Measurements from ENCODE around the gene DNAJC17. TPM values are rescaled to one million over a fixed set of nuclear protein-coding genes. Genes with fewer than 3 reads are reported as not detected.

DNAJC17 gene
- total RNA-seq, 1 experiment from 2014 or later, result 50.4 TPM

DNA sequence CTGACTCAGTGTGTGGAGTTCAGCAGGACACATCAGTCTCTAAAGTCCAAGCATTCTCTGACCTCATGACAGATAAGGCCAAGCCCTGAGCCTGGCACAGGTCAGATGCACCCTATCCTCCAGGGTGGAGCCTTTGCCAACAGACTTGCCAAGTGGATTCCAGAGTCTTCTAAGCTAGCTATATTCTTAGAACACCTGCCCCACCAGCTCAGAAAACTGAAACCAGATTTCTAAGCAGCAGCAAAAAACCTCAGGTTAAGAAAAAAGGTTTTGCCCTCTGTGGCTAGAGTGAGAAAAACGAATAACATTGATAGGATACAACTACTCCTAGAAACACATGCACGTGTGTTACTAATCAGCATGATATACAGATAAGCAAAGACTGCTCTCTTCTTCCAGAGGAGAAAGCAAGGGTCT is 63.8 kb downstream of the DNAJC17 start:
- DNase-seq (ENCODE audit: low spot score), result no peak

- DNase-seq (ENCODE audit: low spot score), result no peak
Observed at GRCh38 chr15:40739854-40740253, 67.4 kb downstream of the DNAJC17 start.

DNA sequence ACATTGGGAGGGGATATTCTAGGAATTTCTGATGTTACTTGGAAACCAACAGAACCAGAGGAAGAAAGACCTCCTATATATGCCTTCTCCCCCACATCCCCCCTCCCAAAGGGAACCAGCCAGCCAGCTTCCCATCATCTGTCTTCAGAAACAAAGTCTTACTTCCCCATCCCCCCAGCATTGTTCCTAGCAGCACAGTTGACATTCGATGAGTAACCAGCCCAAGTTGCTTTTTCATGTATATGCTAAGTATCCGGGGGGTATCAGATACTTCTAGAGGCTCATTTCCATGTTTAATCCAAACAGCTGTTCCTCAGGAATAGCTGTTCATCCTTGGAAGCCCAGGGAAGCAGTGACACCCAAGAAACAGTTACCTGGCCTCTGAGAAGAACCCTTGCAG is 68.2 kb downstream of the DNAJC17 start:
- DNase-seq (ENCODE audit: low spot score), result no peak

DNA sequence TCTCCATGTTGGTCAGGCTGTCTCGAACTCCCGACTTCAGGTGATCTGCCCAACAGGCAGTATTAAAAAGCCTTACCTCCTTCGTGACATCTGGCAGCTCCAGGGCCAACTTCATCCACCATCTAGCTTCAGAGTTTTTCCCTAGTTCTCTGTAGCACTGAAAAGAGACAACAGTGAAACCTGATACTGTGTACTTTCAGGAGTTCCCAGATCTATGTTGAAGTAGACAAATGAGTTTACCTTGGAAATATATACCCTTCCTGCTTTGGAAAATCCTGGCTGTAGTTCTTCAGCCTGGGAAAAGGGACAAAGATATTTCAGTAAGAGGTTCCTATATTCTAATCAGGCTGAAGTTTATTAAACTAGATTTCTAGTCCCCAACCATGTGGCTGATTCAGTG is 70.2 kb downstream of the DNAJC17 start:
- DNase-seq (ENCODE audit: low spot score), result no peak

- DNase-seq (ENCODE audit: low spot score), result no peak
Observed at GRCh38 chr15:40736575-40736974, 70.7 kb downstream of the DNAJC17 start.

GRCh38 chr15:40731034-40731433 is 76.2 kb downstream of the DNAJC17 start:
- no peak for DNase-seq (ENCODE audit: low spot score)

- DNase-seq (ENCODE audit: low spot score), result no peak
Observed at GRCh38 chr15:40723919-40724318, 83.4 kb downstream of the DNAJC17 start.

- no peak for DNase-seq (ENCODE audit: low spot score)
Observed at GRCh38 chr15:40722934-40723333, 84.3 kb downstream of the DNAJC17 start.

DNA sequence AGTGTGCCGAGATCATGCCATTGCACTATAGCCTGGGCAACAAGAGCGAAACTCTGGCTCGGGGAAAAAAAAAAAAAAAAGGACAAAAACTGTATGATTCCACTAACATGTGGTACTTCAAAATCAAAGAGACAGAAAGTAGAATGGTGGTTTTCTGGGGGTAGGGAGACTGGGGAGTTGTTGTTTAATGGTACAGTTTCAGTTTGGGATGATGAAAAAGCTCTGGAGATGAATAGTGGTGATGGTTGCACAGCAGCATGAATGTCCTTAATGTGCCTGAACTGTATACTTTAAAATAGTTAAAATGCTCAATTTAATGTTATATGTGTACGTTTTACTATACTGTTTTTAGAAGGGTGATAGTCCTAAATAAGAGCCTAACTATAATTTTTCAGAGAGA is 84.9 kb downstream of the DNAJC17 start:
- no peak for DNase-seq (ENCODE audit: low spot score)

DNA sequence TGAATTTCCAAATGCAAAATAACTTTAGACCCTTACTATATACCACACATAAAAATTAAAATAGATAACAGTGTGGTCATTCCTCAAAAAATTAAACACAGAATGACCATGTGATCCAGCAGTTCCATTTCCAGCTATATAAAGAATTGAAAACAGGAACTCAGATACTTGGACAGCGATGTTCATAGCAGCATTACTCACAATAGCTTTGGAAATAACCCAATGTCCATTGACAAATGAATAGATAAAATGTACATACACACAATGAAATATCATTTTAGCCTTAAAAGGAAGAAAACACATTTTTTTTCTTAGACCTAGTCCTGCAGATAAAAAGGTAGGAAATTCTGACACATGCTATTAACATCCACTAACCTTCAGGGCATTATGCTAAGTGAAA is 85.6 kb downstream of the DNAJC17 start:
- no peak for DNase-seq (ENCODE audit: low spot score)

DNA sequence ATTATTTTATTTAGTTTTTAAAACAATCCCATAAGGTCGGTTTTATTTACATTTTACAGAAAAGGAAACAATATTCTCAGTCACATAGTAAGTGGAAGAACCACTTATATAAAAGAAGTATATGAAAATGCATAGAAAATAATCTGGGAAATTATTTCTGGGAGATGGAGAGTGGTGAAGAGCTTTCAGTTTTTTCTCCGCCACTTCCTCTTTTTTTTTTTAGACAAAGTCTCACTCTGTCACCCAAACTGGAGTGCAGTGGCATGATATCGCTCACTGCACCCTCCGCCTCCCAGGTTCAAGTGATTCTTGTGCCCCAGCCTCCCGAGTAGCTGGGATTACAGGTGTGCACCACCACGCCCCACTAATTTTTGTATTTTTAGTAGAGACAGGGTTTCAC is 91.1 kb downstream of the DNAJC17 start:
- no peak for DNase-seq (ENCODE audit: low spot score)

Other genes starting within 250 kb of the DNAJC17 start
- 22.9 and 33.5 TPM in 2 replicates for gene CCDC32, start 242.4 kb downstream of the DNAJC17 start, total RNA-seq (2014; rRNA removed; shearing (Covaris generic))
- gene RPUSD2, start 238.2 kb downstream of the DNAJC17 start, total RNA-seq (2014; rRNA removed; shearing (Covaris generic)), result 13.6 and 18.2 TPM in 2 replicates
- gene KNL1, start 213.2 kb downstream of the DNAJC17 start, total RNA-seq (2014; rRNA removed; shearing (Covaris generic)), result 18.3 and 18.8 TPM in 2 replicates
- gene RAD51, start 112.3 kb downstream of the DNAJC17 start, total RNA-seq (2014; rRNA removed; shearing (Covaris generic)), result 8.5 and 13.5 TPM in 2 replicates
- gene RMDN3, start 52.2 kb downstream of the DNAJC17 start, total RNA-seq (2014; rRNA removed; shearing (Covaris generic)), result 10.1 and 10.4 TPM in 2 replicates
- 43.2 and 49.0 TPM in 2 replicates for gene GCHFR, start 43.4 kb downstream of the DNAJC17 start, total RNA-seq (2014; rRNA removed; shearing (Covaris generic))
- 0.45 TPM in 1 of 2 replicates, not detected in the other for gene C15orf62, start 37.5 kb downstream of the DNAJC17 start, total RNA-seq (2014; rRNA removed; shearing (Covaris generic))
- 29.4 and 32.2 TPM in 2 replicates for gene ZFYVE19, start 384 bp downstream of the DNAJC17 start, total RNA-seq (2014; rRNA removed; shearing (Covaris generic))
- not detected in 2 replicates for gene PPP1R14D, start 21.2 kb upstream of the DNAJC17 start, total RNA-seq (2014; rRNA removed; shearing (Covaris generic))
- 0.02 TPM in 1 of 2 replicates, not detected in the other for gene SPINT1, start 36.6 kb upstream of the DNAJC17 start, total RNA-seq (2014; rRNA removed; shearing (Covaris generic))
- gene RHOV, start 66.8 kb upstream of the DNAJC17 start, total RNA-seq (2014; rRNA removed; shearing (Covaris generic)), result 0.41 TPM in 1 of 2 replicates, not detected in the other
- 13.3 and 18.5 TPM in 2 replicates for gene VPS18, start 87.0 kb upstream of the DNAJC17 start, total RNA-seq (2014; rRNA removed; shearing (Covaris generic))
- 0.10 TPM in 1 of 2 replicates, not detected in the other for gene DLL4, start 121.9 kb upstream of the DNAJC17 start, total RNA-seq (2014; rRNA removed; shearing (Covaris generic))
- 28.0 and 35.4 TPM in 2 replicates for gene CHAC1, start 146.0 kb upstream of the DNAJC17 start, total RNA-seq (2014; rRNA removed; shearing (Covaris generic))

Measured in H4 (cell line).